NOMO-1 treated with DMSO at 0.1 percent for 48 hours (cell line): ENCODE results near the gene CNOT6.
A peak's percentile ranks its signal among the peaks of the same experiment; 100 is the strongest.
"Not testable (repeated sequence)": the region's sequence is repeated elsewhere in the genome, so short reads cannot be mapped to it uniquely, and the experiment has no call there.

Source experiments
- DNase-seq: peaks from one replicate; lab custom pipeline; 2025; ENCODE audit not compliant: unreplicated experiment; lab: John Stamatoyannopoulos, UW

Gene CNOT6

GRCh38 chr5:180494060-180494509 lies at the start of gene CNOT6:
TSS of gene CNOT6 (plus strand) at chr5:180494379. CDS start at chr5:180529277, 34,898 bp downstream.
- DNase-seq, result peak; percentile 87

- DNase-seq, result no peak
Measured at GRCh38 chr5:180454752-180455151, 39.4 kb upstream of the CNOT6 start.

DNA sequence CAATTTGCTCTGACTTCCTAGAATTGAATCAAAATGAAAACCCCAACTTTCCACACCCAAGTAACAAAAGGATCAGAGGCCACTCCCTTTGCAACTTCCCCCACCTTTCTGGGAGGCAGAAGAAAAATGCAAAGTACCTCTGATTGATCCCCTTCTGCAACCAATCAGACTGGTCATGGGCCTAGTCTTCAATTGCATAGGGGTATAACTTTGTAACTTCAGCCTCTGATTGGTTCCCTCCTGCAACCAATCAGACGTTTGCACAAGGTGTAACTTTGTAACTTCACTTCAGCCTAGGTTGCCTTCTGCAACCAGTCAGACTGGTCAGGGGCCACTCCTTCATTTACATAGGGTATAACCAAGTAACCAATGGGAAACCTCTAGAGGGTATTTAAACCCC lies 38.3 kb upstream of the CNOT6 start:
- no peak for DNase-seq

GRCh38 chr5:180456792-180457191 lies 37.4 kb upstream of the CNOT6 start:
- no peak for DNase-seq

GRCh38 chr5:180458852-180459673 lies 35.1 kb upstream of the CNOT6 start:
- DNase-seq, result not testable (repeated sequence)

DNA sequence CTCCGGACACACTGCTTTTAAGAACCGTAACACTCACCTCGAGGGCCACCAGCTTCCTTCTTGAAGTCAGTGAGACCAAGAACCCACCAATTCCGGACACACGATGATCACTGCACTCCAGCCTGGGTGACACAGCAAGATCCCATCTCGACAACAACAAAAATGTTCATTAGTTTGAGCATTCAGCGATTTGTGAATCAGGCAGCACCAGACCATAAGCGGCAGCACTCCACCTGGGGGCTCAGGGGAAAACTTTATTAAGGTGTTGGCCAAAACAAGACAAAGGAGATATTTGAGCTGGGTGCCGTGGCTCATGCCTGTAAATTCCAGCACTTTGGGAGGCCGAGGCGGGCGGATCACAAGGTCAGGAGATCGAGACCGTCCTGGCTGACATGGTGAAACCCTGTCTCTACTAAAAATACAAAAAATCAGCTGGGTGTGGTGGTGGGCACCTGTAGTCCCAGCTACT lies 34.5 kb upstream of the CNOT6 start:
- DNase-seq, result not testable (repeated sequence)

GRCh38 chr5:180460834-180461233 lies 33.3 kb upstream of the CNOT6 start:
- no peak for DNase-seq

- DNase-seq, result no peak
Measured at GRCh38 chr5:180461303-180461702, 32.9 kb upstream of the CNOT6 start.

- no peak for DNase-seq
Measured at GRCh38 chr5:180463216-180463900, 30.8 kb upstream of the CNOT6 start.

GRCh38 chr5:180463916-180464602 lies 30.1 kb upstream of the CNOT6 start:
- no peak for DNase-seq

DNA sequence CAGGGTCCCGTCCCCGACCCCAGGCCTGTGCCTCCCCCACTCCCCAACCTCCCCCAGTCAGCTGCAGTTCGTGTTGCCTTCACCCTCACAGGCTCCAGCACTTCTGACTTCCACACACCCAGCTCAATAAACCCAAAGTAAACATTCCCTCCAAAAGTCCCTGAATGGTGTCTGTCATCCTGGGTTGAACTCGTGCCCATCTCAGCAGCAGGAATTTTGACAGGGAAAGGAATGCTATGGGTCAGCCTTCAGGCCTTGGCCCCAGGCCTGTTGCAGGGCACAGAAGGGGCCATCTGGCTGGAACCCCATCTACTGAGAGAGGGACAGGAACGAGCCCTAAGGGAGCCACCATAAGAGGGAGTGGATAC lies 29.6 kb upstream of the CNOT6 start:
- DNase-seq, result no peak

DNA sequence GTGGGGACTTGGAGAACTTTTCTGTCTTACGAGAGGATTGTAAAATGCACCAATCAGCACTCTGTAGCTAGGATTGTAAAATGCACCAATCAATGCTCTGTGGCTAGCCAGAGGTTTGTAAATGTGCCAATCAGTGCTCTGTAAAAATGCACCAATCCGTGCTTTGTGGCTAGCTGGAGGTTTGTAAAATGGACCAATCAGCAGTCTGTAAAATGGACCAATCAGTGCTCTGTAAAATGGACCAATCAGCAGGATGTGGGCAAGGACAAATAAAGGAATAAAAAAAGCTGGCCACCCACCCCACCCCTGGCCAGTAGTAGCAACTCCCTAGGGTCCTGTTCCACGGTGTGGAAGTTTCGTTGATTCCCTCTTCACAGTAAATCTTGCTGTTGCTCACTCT lies 29.1 kb upstream of the CNOT6 start:
- not testable (repeated sequence) for DNase-seq

DNA sequence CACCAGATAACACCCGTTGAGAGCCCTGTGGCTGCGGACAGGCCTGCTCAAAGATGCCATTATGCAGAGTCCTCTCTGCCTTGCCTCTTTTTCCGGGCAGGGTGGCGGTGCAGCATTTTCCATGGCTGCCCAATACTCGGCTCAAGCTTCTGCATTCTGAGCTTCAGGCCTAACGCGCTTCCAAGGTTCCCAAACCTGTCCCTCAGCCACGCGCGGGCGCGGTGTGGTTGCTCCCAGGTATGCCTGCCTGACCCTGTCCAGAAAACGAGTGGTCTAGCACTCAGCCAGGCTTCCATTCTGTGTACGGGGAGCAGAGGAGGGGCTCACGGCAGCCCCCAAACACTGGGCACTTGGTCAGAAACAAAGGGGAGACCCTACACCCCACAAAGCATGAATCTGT lies 27.9 kb upstream of the CNOT6 start:
- DNase-seq, result no peak

DNA sequence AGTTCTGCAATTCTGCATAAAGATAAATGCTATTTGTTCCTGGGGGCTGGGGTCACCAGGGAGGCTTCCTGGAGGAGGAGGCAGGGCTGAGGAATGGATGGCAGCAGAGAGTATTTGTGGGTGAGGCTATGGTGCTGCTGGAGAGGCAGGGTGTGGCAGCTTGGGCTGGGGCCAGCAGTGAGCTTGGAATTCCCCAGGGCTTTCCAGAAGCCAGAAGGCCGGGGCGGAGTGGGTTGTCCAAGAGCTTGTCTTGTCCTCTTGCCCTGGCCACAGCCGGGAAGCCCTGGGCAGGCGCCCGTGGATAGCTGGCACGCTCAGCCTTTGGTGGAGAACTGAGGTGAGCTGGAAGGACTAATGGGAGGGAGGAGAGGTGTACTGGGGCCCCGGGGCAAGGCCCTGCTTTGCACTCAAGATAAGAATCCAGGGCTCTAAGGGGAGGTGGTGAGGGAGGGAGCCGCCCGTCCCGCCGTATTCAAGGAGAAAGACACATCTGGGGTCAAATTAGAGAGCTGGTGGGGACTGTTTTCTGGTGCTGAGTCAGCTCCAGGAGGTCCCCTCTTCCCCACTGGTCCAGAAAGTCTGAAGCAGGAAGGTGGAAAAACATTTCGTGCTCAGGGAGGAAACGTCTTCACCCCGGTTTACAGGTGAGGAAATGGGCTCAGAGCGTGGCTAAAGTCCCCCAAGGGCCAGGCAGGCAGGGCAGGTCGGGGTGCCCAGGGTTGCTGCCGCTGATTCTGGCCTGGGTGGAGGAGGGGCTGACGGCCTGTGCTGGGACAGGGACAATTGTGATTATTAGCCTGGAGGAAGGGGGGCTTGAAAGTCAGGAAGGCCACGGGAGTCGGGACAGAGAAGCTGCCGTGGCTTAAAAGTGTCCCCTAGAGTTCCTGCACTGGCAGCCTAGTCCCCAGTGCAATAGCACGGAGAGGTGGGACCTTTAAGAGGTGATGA lies 26.9 kb upstream of the CNOT6 start:
- DNase-seq, result no peak

DNA sequence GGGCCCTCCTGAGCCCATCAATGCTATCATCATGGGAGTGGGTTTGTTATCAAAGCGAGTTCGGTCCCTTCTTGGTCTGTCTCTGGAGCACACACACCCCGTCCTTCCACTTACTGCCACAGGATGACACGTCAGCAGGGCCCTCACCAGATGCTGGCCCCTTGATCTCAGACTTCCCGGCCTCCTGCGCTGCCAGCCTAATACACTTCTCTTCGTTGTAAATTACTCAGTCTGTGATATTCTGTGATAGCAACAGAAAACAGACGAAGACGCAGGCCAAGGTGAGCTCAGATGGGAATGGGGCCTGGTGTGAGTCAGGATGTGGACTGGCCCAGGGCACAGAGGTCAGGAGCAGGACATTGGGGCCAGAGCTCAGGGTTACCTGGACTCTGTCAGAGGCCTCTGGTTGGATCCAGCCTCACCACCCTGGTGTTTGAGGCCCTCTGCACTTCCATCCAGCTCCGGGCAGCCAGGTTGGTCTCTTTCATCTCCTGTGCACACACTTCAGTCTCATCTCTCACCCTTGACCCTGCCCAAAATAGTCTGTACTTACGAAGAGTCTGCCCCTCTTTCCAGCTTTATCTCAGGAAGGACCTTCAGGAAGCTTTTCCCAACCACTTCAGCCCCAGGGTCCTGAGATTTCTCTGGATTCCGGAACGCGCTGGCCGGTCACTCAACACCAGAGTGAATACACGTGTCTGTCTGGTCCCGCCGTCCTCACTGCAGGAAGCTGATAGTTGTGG lies 26.0 kb upstream of the CNOT6 start:
- no peak for DNase-seq

- DNase-seq, result no peak
Measured at GRCh38 chr5:180468732-180469585, 25.2 kb upstream of the CNOT6 start.

DNA sequence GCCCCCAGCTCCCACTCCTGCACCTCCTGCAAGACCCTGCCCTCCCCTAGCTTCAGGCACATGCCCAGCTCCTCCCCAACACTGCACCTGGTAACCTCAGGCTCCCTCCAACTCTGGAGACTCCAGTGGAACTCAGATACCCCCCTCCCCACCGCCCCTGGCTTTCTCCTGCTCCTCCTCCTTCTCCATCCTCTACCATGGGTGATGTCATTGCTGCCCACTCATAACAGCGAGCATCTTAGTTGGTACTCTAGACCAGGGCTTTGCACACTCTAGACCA lies 24.7 kb upstream of the CNOT6 start:
- no peak for DNase-seq

- DNase-seq, result no peak
Measured at GRCh38 chr5:180469866-180470265, 24.3 kb upstream of the CNOT6 start.

DNA sequence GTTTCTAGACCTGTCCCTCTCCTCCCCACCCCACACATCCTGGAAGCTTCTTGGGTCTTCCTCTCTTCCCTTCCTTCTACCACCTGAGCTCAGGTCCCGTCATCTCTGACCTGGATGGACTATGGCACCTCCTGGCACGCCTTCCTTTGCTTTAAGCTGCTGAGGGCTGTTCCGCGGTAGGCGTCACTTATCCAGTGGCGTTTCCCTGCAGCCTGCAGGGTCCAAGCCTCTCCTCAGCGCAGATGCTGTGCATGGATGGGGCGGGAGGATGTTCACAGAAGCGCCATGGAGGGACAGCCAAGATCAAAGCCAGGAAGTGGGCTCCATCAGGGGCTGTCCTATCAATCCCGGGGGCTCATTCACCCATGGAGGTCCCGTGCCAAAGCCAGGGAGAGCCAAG lies 23.8 kb upstream of the CNOT6 start:
- no peak for DNase-seq
